Liver (tissue), 3 donors: ENCODE results near the gene ENGASE.

Source experiments
- FOXA1 ChIP-seq: IDR thresholded peaks from 2 replicates; pipeline ENCODE4 v1.6.1; 2016; ENCODE audit warnings: antibody characterized with exemption
- RXRA ChIP-seq, 2 donors: IDR thresholded peaks; 2 replicates each; pipeline ENCODE4 v1.6.1; 2017 to 2018; ENCODE audit warnings: antibody characterized with exemption in 2 of 2, mild to moderate bottlenecking in 1 of 2
- SP1 ChIP-seq: IDR thresholded peaks from 2 replicates; pipeline ENCODE4 v1.6.1; 2018; ENCODE audit warnings: antibody characterized with exemption, mild to moderate bottlenecking
- TF ChIP-seq, protein P1 (sequence below): IDR thresholded peaks from 2 replicates; pipeline ENCODE4 v1.6.1; 2016; ENCODE audit warnings: antibody characterized with exemption
- TF ChIP-seq, protein P2 (sequence below): fragments of 150-350 bp; IDR thresholded peaks from 2 replicates; pipeline ENCODE4 v1.5.1; 2017; ENCODE audit warnings: improper control_type of control experiment, low read depth, low read length; ENCODE audit not compliant: missing input control
- TF ChIP-seq, protein P3 (sequence below): IDR thresholded peaks from 2 replicates; pipeline ENCODE4 v1.6.1; 2016; ENCODE audit warnings: antibody characterized with exemption
- TF ChIP-seq, protein P4 (sequence below): IDR thresholded peaks from 2 replicates; pipeline ENCODE4 v1.6.1; 2016; ENCODE audit warnings: antibody characterized with exemption, mild to moderate bottlenecking
- donor health status: healthy.
- donor health status: healthy.

DNA sequence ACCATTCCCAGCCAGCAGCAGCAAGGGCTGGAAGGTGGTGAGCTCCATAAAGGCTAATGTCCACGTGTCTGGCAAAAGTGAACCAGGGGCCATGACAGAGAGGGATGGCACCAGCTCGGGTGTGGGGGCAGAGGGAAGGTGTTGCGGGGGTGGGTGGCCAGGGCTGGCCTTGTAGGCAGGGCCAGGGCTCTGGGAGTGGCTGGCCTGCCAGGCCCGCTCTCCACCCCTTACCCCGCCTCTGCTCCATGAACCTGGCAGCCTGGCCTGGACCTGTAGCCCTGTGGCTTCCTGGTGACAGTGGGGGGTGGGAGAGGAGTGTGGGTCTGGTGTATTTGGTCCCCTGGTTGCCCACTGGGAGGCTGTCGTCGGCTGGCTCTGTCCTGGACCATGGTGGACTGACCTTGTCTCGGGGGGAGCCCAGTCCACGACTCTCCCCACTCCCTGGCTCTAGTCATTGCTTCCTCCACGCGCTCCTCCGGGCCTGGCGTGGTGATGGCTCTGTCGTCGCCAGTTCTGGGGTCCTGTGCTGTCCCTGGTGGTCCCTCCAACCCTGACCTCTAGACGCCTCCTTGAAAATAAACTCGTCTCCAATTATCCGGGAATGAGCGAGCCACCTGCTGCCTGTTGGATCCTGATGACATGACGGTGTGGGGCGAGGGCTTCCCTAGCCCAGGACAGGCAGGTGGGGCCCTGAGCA is 50.0 kb downstream of the ENGASE start:
- TF ChIP-seq, protein P1, sequence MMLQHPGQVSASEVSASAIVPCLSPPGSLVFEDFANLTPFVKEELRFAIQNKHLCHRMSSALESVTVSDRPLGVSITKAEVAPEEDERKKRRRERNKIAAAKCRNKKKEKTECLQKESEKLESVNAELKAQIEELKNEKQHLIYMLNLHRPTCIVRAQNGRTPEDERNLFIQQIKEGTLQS: no peak
- TF ChIP-seq, protein P2, sequence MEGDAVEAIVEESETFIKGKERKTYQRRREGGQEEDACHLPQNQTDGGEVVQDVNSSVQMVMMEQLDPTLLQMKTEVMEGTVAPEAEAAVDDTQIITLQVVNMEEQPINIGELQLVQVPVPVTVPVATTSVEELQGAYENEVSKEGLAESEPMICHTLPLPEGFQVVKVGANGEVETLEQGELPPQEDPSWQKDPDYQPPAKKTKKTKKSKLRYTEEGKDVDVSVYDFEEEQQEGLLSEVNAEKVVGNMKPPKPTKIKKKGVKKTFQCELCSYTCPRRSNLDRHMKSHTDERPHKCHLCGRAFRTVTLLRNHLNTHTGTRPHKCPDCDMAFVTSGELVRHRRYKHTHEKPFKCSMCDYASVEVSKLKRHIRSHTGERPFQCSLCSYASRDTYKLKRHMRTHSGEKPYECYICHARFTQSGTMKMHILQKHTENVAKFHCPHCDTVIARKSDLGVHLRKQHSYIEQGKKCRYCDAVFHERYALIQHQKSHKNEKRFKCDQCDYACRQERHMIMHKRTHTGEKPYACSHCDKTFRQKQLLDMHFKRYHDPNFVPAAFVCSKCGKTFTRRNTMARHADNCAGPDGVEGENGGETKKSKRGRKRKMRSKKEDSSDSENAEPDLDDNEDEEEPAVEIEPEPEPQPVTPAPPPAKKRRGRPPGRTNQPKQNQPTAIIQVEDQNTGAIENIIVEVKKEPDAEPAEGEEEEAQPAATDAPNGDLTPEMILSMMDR: no peak
- TF ChIP-seq, protein P3, sequence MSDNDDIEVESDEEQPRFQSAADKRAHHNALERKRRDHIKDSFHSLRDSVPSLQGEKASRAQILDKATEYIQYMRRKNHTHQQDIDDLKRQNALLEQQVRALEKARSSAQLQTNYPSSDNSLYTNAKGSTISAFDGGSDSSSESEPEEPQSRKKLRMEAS: no peak
- TF ChIP-seq FOXA1 (no peak), SP1 (no peak), RXRA (IDR thresholded peaks at IDR 0.05) (no peak)
- TF ChIP-seq, protein P4, sequence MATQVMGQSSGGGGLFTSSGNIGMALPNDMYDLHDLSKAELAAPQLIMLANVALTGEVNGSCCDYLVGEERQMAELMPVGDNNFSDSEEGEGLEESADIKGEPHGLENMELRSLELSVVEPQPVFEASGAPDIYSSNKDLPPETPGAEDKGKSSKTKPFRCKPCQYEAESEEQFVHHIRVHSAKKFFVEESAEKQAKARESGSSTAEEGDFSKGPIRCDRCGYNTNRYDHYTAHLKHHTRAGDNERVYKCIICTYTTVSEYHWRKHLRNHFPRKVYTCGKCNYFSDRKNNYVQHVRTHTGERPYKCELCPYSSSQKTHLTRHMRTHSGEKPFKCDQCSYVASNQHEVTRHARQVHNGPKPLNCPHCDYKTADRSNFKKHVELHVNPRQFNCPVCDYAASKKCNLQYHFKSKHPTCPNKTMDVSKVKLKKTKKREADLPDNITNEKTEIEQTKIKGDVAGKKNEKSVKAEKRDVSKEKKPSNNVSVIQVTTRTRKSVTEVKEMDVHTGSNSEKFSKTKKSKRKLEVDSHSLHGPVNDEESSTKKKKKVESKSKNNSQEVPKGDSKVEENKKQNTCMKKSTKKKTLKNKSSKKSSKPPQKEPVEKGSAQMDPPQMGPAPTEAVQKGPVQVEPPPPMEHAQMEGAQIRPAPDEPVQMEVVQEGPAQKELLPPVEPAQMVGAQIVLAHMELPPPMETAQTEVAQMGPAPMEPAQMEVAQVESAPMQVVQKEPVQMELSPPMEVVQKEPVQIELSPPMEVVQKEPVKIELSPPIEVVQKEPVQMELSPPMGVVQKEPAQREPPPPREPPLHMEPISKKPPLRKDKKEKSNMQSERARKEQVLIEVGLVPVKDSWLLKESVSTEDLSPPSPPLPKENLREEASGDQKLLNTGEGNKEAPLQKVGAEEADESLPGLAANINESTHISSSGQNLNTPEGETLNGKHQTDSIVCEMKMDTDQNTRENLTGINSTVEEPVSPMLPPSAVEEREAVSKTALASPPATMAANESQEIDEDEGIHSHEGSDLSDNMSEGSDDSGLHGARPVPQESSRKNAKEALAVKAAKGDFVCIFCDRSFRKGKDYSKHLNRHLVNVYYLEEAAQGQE: no peak
